ENCODE data around the gene CLIP2.

DNA sequence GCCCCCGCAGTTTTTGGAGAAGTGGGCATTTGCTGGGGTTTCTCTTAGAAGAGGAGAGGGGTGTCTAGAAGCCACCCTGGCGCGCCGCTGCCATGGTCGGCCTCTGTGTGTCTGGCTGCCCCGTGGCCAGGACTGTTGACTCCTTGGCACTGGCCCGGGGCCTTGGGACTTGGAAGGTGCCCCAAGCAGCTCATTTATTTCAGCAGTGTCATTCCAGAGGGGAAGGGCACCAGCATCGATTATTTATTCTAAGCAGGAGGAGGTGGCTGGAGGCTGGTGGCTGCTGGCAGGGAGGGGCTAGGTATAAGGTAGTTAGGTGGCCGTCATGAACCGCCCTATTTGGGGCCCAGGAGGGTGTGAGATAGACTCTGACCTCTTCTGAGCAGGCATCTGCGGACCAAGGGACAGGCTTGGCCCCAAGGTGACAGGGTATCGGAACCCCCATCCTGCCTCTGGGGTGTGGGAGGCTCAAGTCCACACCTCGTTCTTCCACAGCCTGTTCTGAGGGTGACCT lies 166.1 kb downstream of the CLIP2 start:
- TF ChIP-seq POLR2AphosphoS5 (IDR thresholded peaks at IDR 0.05; ENCODE audit: low read depth, low read length) = no peak
- TF ChIP-seq POLR2A (IDR thresholded peaks at IDR 0.05; ENCODE audit: low read depth, low read length) = no peak
- no peak for TF ChIP-seq TAF1 (IDR thresholded peaks at IDR 0.05; ENCODE audit: borderline replicate concordance, low read depth, low read length)

All from GM12892 (cell line).